ENCODE data around the gene PTS.
"Not testable (repeated sequence)": the region's sequence is repeated elsewhere in the genome, so short reads cannot be mapped to it uniquely, and the experiment has no call there.

Gene PTS

GRCh38 chr11:112226062-112226830 is at the start of gene PTS:
TSS of gene PTS (plus strand) at chr11:112226428. CDS start at chr11:112226444, 16 bp downstream.
- peak; percentile 96 for DNase-seq (ENCODE audit: low spot score)

- DNase-seq (ENCODE audit: low spot score): no peak
Measured at GRCh38 chr11:112177589-112177988, 48.6 kb upstream of the PTS start.

GRCh38 chr11:112178428-112178827 is 47.8 kb upstream of the PTS start:
- DNase-seq (ENCODE audit: low spot score): no peak

- DNase-seq (ENCODE audit: low spot score): no peak
Measured at GRCh38 chr11:112178936-112179335, 47.3 kb upstream of the PTS start.

- DNase-seq (ENCODE audit: low spot score): no peak
Measured at GRCh38 chr11:112179601-112180000, 46.6 kb upstream of the PTS start.

GRCh38 chr11:112182867-112183266 is 43.4 kb upstream of the PTS start:
- DNase-seq (ENCODE audit: low spot score): no peak

GRCh38 chr11:112185883-112186282 is 40.3 kb upstream of the PTS start:
- DNase-seq (ENCODE audit: low spot score): no peak

- no peak for DNase-seq (ENCODE audit: low spot score)
Measured at GRCh38 chr11:112186304-112186703, 39.9 kb upstream of the PTS start.

- not testable (repeated sequence) for DNase-seq (ENCODE audit: low spot score)
Measured at GRCh38 chr11:112195113-112195512, 31.1 kb upstream of the PTS start.

GRCh38 chr11:112195951-112196351 is 30.3 kb upstream of the PTS start:
- no peak for DNase-seq (ENCODE audit: low spot score)

GRCh38 chr11:112196519-112197087 is 29.6 kb upstream of the PTS start:
- DNase-seq (ENCODE audit: low spot score): no peak

GRCh38 chr11:112199101-112199500 is 27.1 kb upstream of the PTS start:
- DNase-seq (ENCODE audit: low spot score): not testable (repeated sequence)

GRCh38 chr11:112200252-112200651 is 26.0 kb upstream of the PTS start:
- no peak for DNase-seq (ENCODE audit: low spot score)

- no peak for DNase-seq (ENCODE audit: low spot score)
Measured at GRCh38 chr11:112206071-112206470, 20.2 kb upstream of the PTS start.

GRCh38 chr11:112210890-112211289 is 15.3 kb upstream of the PTS start:
- no peak for DNase-seq (ENCODE audit: low spot score)

GRCh38 chr11:112211536-112211935 is 14.7 kb upstream of the PTS start:
- DNase-seq (ENCODE audit: low spot score): no peak

GRCh38 chr11:112212290-112212689 is 13.9 kb upstream of the PTS start:
- no peak for DNase-seq (ENCODE audit: low spot score)

GRCh38 chr11:112212710-112213109 is 13.5 kb upstream of the PTS start:
- no peak for DNase-seq (ENCODE audit: low spot score)

GRCh38 chr11:112213753-112214152 is 12.5 kb upstream of the PTS start:
- no peak for DNase-seq (ENCODE audit: low spot score)

GRCh38 chr11:112215621-112216020 is 10.6 kb upstream of the PTS start:
- DNase-seq (ENCODE audit: low spot score): no peak

- no peak for DNase-seq (ENCODE audit: low spot score)
Measured at GRCh38 chr11:112216561-112217105, 9.6 kb upstream of the PTS start.

- DNase-seq (ENCODE audit: low spot score): peak; percentile 72
Measured at GRCh38 chr11:112219476-112220232, 6.6 kb upstream of the PTS start.
